WTC11 (cell line): ENCODE data around the gene NEK4. TPM values are rescaled to one million over a fixed set of nuclear protein-coding genes. Genes with fewer than 3 reads are reported as not detected.
A peak's percentile ranks its signal among the peaks of the same experiment; 100 is the strongest.

ENCODE experiments used
- ATAC-seq: fragments of 200-7000 bp; cut with Tn5 transposase; 2 replicates; pipeline ENCODE4 v1.10.0; 2021; ENCODE audit warnings: mild to moderate bottlenecking, moderate library complexity
- CTCF ChIA-PET: fragments of 300-600 bp; sonication (Branson Sonifier 250); formaldehyde crosslinking; loops from one replicate; lab custom pipeline; 2021; ENCODE audit warnings: antibody characterized with exemption; lab: Charles Lee
- POLR2A ChIA-PET: fragments of 350-600 bp; sonication (Branson Sonifier 250); formaldehyde crosslinking; loops from one replicate; lab custom pipeline; 2021; ENCODE audit warnings: antibody characterized with exemption; lab: Charles Lee
- DNase-seq: peaks from one replicate; pipeline ENCODE4 v3.0.0; 2021; ENCODE audit warnings: low spot score
- H3K27ac Mint-ChIP-seq: 2 replicates; pipeline ENCODE4 v1.8.0; 2021; ENCODE audit warnings: mixed read lengths
- H3K27me3 Mint-ChIP-seq: 2 replicates; pipeline ENCODE4 v1.8.0; 2021; ENCODE audit warnings: low read depth, mild to moderate bottlenecking, moderate library complexity, mixed read lengths
- H3K36me3 Mint-ChIP-seq: 2 replicates; pipeline ENCODE4 v1.8.0; 2021; ENCODE audit warnings: mixed read lengths
- H3K4me1 Mint-ChIP-seq: 2 replicates; pipeline ENCODE4 v1.8.0; 2022; ENCODE audit warnings: mixed read lengths
- H3K4me3 Mint-ChIP-seq: 2 replicates; pipeline ENCODE4 v1.8.0; 2021; ENCODE audit warnings: mild to moderate bottlenecking, moderate library complexity, mixed read lengths
- H3K9me3 Mint-ChIP-seq: 2 replicates; pipeline ENCODE4 v1.8.0; 2021; ENCODE audit warnings: mixed read lengths
- CREB1 ChIP-seq: sonication (generic); formaldehyde crosslinking; IDR thresholded peaks from 2 replicates; pipeline ENCODE4 v1.8.0; 2023; ENCODE audit warnings: mild to moderate bottlenecking, missing genetic modification reagents
- E2F1 ChIP-seq: sonication (generic); formaldehyde crosslinking; IDR thresholded peaks from 2 replicates; pipeline ENCODE4 v1.8.0; 2022; ENCODE audit warnings: mild to moderate bottlenecking, missing genetic modification reagents
- ELF4 ChIP-seq: sonication (generic); formaldehyde crosslinking; IDR thresholded peaks from 2 replicates; pipeline ENCODE4 v1.8.1; 2022; ENCODE audit warnings: low read depth, mild to moderate bottlenecking, moderate library complexity, missing genetic modification reagents
- FOXJ3 ChIP-seq: sonication (generic); formaldehyde crosslinking; IDR thresholded peaks from 2 replicates; pipeline ENCODE4 v1.9.0; 2021; ENCODE audit warnings: missing genetic modification reagents, mild to moderate bottlenecking, borderline replicate concordance
- HMGA2 ChIP-seq: fragments of 250-450 bp; sonication (Bioruptor Pico); IDR thresholded peaks from 2 replicates; pipeline ENCODE4 v1.4.0; 2021; ENCODE audit warnings: mild to moderate bottlenecking, moderate library complexity
- HMGXB4 ChIP-seq: sonication (generic); formaldehyde crosslinking; IDR thresholded peaks from 2 replicates; pipeline ENCODE4 v1.8.1; 2023; ENCODE audit warnings: mild to moderate bottlenecking, moderate library complexity, missing genetic modification reagents
- JUN ChIP-seq: sonication (generic); formaldehyde crosslinking; IDR thresholded peaks from 2 replicates; pipeline ENCODE4 v1.8.0; 2023; ENCODE audit warnings: mild to moderate bottlenecking, missing genetic modification reagents
- MYBL2 ChIP-seq: sonication (generic); formaldehyde crosslinking; IDR thresholded peaks from 2 replicates; pipeline ENCODE4 v1.8.1; 2023; ENCODE audit warnings: mild to moderate bottlenecking, moderate library complexity, missing genetic modification reagents
- NFATC4 ChIP-seq: fragments of 250-450 bp; sonication (Bioruptor Pico); IDR thresholded peaks from 2 replicates; pipeline ENCODE4 v1.9.0; 2021; ENCODE audit warnings: mild to moderate bottlenecking
- NFYB ChIP-seq: sonication (generic); formaldehyde crosslinking; conservative IDR thresholded peaks from 2 replicates; pipeline ENCODE4 v1.8.0; 2022; ENCODE audit warnings: low read depth, missing genetic modification reagents
- OVOL2 ChIP-seq: fragments of 250-450 bp; sonication (Bioruptor Pico); IDR thresholded peaks from 2 replicates; pipeline ENCODE4 v1.9.0; 2021; ENCODE audit warnings: mild to moderate bottlenecking, borderline replicate concordance
- PRRX2 ChIP-seq: fragments of 250-450 bp; sonication (Bioruptor Pico); IDR thresholded peaks from 2 replicates; pipeline ENCODE4 v1.8.0; 2021; ENCODE audit warnings: mild to moderate bottlenecking
- USF1 ChIP-seq: sonication (generic); formaldehyde crosslinking; IDR thresholded peaks from 2 replicates; pipeline ENCODE4 v1.8.0; 2022; ENCODE audit warnings: mild to moderate bottlenecking, missing genetic modification reagents
- ZMAT4 ChIP-seq: fragments of 250-450 bp; sonication (Bioruptor Pico); IDR thresholded peaks from 2 replicates; pipeline ENCODE4 v1.9.0; 2021; ENCODE audit warnings: mild to moderate bottlenecking
- ZNF263 ChIP-seq: sonication (generic); formaldehyde crosslinking; IDR thresholded peaks from 2 replicates; pipeline ENCODE4 v1.8.1; 2022; ENCODE audit warnings: low read depth, mild to moderate bottlenecking, moderate library complexity, missing genetic modification reagents
- ZNF423 ChIP-seq: fragments of 250-450 bp; sonication (Bioruptor Pico); IDR thresholded peaks from 2 replicates; pipeline ENCODE4 v2.1.2; 2022; ENCODE audit warnings: mild to moderate bottlenecking, moderate library complexity
- total RNA-seq: library from RNA; stranded (reverse); gene quantifications from 3 replicates; pipeline ENCODE4 v1.2.3, GENCODE V29; 2021
- TF ChIP-seq, protein P1 (sequence below): fragments of 250-450 bp; sonication (Bioruptor Pico); IDR thresholded peaks from 2 replicates; pipeline ENCODE4 v1.9.0; 2021; ENCODE audit warnings: mild to moderate bottlenecking, borderline replicate concordance
- TF ChIP-seq, protein P2 (sequence below): sonication (generic); formaldehyde crosslinking; IDR thresholded peaks from 2 replicates; pipeline ENCODE4 v1.8.1; 2023; ENCODE audit warnings: mild to moderate bottlenecking, missing genetic modification reagents, borderline replicate concordance
- TF ChIP-seq, protein P3 (sequence below): sonication (generic); formaldehyde crosslinking; IDR thresholded peaks from 2 replicates; pipeline ENCODE4 v1.8.1; 2022; ENCODE audit warnings: mild to moderate bottlenecking, missing genetic modification reagents, moderate library complexity, borderline replicate concordance

The NEK4 gene
- total RNA-seq, 1 experiment from 2014 or later, result 31.4 TPM

GRCh38 chr3:52685709-52686691 is 84.7 kb downstream of the NEK4 start, which contains the start of the genes GNL3 and PBRM1 (continued):
- TF ChIP-seq HMGA2 (CRISPR knock-in tag), result no peak
- peak; percentile 77 for TF ChIP-seq USF1 (CRISPR knock-in tag)

- CTCF ChIA-PET, result interaction anchor here (1.0 kb wide), 1 partner anchor 203 kb away, joined by 4 read pairs; no protein-coding TSS in a partner anchor
- Mint-ChIP-seq H3K4me3 (peak overlapping the region; percentile 84), H3K4me1 (peaks cover 30% of the 10 kb centered on the region), H3K9me3 (no peaks in the 10 kb centered on the region), H3K27ac (peak overlapping the region; percentile 89), H3K36me3 (peaks cover 45% of the 10 kb centered on the region), H3K27me3 (no peaks in the 10 kb centered on the region; the same call in 1 of the 2 replicates)
- POLR2A ChIA-PET, result no interaction called here
- peak; percentile 86 for ATAC-seq
- DNase-seq, result peak; percentile 78
- TF ChIP-seq ELF4 (CRISPR knock-in tag) (no peak), OVOL2 (no peak; the same call in 1 of the 2 replicates), MYBL2 (no peak), CREB1 (CRISPR knock-in tag) (no peak), ZMAT4 (CRISPR knock-in tag) (no peak), E2F1 (no peak), HMGXB4 (CRISPR knock-in tag) (no peak), JUN (CRISPR knock-in tag) (no peak), PRRX2 (CRISPR knock-in tag) (no peak), ZNF423 (CRISPR knock-in tag) (no peak), ZNF263 (no peak), NFYB (no peak), FOXJ3 (CRISPR knock-in tag) (no peak), NFATC4 (no peak)
- TF ChIP-seq, protein P1, sequence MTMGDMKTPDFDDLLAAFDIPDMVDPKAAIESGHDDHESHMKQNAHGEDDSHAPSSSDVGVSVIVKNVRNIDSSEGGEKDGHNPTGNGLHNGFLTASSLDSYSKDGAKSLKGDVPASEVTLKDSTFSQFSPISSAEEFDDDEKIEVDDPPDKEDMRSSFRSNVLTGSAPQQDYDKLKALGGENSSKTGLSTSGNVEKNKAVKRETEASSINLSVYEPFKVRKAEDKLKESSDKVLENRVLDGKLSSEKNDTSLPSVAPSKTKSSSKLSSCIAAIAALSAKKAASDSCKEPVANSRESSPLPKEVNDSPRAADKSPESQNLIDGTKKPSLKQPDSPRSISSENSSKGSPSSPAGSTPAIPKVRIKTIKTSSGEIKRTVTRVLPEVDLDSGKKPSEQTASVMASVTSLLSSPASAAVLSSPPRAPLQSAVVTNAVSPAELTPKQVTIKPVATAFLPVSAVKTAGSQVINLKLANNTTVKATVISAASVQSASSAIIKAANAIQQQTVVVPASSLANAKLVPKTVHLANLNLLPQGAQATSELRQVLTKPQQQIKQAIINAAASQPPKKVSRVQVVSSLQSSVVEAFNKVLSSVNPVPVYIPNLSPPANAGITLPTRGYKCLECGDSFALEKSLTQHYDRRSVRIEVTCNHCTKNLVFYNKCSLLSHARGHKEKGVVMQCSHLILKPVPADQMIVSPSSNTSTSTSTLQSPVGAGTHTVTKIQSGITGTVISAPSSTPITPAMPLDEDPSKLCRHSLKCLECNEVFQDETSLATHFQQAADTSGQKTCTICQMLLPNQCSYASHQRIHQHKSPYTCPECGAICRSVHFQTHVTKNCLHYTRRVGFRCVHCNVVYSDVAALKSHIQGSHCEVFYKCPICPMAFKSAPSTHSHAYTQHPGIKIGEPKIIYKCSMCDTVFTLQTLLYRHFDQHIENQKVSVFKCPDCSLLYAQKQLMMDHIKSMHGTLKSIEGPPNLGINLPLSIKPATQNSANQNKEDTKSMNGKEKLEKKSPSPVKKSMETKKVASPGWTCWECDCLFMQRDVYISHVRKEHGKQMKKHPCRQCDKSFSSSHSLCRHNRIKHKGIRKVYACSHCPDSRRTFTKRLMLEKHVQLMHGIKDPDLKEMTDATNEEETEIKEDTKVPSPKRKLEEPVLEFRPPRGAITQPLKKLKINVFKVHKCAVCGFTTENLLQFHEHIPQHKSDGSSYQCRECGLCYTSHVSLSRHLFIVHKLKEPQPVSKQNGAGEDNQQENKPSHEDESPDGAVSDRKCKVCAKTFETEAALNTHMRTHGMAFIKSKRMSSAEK (CRISPR knock-in tag), result no peak
- TF ChIP-seq, protein P2, sequence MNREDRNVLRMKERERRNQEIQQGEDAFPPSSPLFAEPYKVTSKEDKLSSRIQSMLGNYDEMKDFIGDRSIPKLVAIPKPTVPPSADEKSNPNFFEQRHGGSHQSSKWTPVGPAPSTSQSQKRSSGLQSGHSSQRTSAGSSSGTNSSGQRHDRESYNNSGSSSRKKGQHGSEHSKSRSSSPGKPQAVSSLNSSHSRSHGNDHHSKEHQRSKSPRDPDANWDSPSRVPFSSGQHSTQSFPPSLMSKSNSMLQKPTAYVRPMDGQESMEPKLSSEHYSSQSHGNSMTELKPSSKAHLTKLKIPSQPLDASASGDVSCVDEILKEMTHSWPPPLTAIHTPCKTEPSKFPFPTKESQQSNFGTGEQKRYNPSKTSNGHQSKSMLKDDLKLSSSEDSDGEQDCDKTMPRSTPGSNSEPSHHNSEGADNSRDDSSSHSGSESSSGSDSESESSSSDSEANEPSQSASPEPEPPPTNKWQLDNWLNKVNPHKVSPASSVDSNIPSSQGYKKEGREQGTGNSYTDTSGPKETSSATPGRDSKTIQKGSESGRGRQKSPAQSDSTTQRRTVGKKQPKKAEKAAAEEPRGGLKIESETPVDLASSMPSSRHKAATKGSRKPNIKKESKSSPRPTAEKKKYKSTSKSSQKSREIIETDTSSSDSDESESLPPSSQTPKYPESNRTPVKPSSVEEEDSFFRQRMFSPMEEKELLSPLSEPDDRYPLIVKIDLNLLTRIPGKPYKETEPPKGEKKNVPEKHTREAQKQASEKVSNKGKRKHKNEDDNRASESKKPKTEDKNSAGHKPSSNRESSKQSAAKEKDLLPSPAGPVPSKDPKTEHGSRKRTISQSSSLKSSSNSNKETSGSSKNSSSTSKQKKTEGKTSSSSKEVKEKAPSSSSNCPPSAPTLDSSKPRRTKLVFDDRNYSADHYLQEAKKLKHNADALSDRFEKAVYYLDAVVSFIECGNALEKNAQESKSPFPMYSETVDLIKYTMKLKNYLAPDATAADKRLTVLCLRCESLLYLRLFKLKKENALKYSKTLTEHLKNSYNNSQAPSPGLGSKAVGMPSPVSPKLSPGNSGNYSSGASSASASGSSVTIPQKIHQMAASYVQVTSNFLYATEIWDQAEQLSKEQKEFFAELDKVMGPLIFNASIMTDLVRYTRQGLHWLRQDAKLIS (CRISPR knock-in tag), result no peak
- TF ChIP-seq, protein P3, sequence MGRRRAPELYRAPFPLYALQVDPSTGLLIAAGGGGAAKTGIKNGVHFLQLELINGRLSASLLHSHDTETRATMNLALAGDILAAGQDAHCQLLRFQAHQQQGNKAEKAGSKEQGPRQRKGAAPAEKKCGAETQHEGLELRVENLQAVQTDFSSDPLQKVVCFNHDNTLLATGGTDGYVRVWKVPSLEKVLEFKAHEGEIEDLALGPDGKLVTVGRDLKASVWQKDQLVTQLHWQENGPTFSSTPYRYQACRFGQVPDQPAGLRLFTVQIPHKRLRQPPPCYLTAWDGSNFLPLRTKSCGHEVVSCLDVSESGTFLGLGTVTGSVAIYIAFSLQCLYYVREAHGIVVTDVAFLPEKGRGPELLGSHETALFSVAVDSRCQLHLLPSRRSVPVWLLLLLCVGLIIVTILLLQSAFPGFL (CRISPR knock-in tag), result no peak
These were observed 85.4 kb downstream of the NEK4 start for GRCh38 chr3:52685285-52685708.
